ENCODE measurements around the gene RARA.
"Not testable (repeated sequence)": the region's sequence is repeated elsewhere in the genome, so short reads cannot be mapped to it uniquely, and the experiment has no call there.

Gene RARA

DNA sequence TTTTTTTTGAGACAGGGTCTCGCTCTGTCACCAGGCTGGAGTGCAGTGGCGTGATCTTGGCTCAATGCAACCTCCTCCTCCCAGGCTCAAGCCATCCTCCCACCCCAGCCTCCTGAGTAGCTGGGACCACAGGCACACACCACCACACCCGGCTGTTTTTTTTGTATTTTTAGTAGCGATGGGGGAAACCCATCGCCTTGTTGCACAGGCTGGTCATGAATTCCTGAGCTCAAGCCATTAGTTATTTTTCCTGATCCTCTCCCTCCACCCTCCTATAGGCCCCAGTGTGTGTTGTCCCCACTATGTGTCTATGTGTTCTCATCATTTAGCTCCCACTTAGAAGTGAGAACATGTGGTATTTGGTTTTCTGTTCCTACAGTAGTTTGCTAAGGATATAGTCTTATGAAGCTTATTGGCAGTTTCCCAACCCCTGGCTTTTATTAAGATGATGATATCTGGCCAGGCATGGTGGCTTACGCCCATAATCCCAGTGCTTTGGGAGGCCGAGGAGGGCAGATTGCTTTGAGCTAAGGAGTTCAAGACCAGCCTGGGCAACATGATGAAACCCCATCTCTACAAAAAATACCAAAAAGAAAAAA lies 9.7 kb upstream of the RARA start:
- not testable (repeated sequence) for DNase-seq

DNA sequence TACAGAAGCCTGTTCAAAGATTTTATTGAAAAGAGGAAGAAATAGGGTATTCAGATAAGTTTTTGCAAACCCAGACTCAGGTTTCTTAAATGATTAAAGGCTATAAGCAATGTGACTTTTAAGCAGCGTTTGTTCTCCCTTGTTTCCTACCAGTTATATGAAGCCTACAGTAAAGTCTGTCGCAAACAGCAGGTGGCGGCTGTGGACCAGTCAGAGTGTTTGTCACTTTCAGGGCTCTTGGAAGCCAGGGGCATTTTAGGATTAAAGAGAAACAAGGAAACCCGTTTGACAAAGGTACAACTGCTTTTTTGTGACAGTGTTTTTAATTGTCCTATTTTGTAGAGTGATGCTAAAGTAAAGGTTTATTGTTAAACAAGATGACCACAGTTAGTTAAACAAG lies 7.7 kb upstream of the RARA start:
- no peak for DNase-seq

GRCh38 chr17:40303009-40303657 lies 5.8 kb upstream of the RARA start:
- no peak for DNase-seq

DNA sequence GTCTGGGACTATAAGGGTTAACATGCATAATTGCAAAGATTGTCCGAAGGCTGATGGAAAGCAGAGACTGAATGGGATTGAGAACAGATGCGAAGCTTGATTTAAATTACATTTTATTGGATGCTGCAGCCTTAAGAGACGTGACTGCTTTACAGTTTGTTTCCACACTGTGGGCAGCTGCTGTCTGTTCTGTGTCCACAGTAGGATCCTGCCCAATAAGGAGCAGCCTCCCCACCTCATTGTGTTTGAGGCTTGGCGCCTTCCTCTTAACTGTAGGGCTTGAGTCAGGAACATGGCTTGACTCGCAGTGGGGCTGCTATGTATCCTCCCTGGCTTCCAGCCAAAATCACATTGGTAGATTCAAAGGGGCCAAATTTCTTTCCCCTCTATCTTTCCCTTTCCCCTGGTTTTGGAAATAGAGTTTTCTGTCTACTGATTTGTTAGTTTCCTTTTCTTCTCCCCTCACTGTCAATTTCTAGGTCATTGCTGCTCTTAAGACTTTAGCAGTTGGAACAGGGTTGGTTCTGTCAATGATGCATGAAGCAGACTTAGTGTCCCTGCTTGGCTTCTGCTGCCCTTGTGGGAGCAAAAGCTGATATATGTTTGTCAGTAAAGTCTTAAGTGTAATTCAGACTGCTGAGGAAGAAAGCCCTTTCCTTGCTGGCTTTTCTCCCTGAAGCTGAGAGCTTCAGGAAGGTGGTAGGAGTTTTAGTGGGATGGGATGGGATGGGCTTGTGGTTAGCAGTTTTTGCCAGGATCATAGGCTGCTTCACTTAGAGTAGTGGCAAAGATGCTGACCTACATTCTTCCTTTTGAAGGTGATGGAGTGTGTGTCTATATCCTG lies 5.0 kb upstream of the RARA start:
- DNase-seq = no peak

DNA sequence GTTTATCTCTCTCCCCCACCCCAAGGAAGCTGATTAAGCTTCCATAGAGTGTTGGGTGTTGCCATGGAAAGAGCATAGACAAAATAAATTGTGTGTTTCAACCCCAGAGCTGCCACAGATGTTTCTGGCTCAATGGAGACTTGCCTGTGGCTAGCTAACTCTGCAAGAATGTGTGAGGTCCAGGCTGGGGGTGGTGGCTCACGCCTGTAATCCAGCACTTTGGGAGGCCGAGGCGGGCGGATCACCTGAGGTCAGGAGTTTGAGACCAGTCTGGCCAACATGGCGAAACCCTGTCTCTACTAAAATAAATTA lies 4.5 kb upstream of the RARA start:
- DNase-seq = not testable (repeated sequence)

GRCh38 chr17:40304866-40305265 lies 4.1 kb upstream of the RARA start:
- not testable (repeated sequence) for DNase-seq

DNA sequence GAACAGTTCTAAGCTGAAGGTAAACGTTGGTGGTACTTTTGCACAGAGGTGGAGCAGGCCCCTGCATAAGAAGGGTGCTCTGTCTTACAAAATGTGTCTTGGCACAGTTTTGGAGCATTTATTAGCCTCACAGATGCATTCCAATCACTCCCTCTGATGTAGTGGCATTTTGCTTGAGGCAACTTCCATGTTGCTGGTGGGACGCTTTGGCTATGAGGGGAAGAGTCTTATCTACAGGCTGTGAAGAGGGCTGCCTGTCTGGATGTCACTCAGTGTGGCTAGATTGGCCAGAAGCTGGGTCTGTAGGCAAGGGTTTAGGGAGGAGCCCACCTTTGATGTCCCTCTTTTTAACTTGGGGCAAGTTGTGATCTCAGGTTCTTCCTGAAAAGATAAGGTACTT lies 2.6 kb upstream of the RARA start:
- DNase-seq = no peak

- no peak for DNase-seq
Observed at GRCh38 chr17:40307001-40307730, 1.8 kb upstream of the RARA start.

- DNase-seq = no peak
Observed at GRCh38 chr17:40307740-40308239, 1.2 kb upstream of the RARA start.

- no peak for DNase-seq
Observed at GRCh38 chr17:40309949-40310510, 1.1 kb downstream of the RARA start.

- DNase-seq = no peak
Observed at GRCh38 chr17:40310882-40311391, 2.0 kb downstream of the RARA start.

DNA sequence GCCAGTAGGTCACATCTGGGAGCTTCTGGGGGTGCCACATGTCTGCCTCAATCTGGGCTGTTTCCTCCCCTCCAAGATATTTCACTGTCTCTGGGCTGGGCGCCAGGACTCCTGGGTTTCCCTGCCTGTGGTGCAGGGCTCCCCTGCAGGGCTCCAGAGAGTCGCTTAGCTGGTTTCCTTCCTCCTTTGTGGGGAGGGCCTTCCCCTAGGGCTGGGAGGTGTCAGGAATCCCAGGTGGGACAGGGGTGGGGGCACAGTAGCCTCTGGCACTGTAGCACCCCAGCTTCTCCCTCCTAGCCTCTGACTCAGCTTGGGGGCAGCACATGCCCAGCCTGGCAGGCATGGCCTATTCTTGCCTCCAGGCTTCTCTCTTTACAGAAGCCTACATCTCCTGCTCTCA lies 2.6 kb downstream of the RARA start:
- no peak for DNase-seq

DNA sequence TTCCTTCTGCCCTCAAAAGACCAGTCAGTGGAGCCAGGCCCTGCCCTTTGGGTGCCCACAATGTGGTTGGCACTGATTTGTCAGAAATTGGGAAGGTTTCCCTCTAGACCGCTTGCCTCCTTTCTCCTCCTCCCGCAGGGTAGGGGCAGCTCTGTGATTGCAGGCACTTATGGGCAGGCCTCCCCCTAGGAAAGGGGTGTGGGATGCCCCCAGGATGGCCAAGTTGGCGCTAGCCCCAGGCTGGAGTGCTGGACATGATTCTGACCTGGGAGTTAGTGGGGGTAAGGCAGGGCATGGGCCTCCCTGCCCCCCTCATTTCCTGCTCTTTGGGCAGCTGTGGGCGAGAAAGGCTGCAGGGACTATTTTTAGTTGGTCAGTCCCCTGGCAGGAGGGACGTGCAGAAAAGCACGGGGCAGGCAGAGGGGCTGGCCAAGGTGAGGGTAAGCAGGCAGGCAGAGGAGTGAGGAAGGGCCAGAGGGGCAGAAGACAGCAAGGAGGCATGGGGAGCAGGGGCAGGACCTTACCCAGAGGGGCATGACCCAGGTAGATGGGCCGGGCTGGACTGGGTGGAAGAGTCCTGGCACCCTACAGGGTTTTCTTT lies 3.3 kb downstream of the RARA start:
- DNase-seq = no peak

DNA sequence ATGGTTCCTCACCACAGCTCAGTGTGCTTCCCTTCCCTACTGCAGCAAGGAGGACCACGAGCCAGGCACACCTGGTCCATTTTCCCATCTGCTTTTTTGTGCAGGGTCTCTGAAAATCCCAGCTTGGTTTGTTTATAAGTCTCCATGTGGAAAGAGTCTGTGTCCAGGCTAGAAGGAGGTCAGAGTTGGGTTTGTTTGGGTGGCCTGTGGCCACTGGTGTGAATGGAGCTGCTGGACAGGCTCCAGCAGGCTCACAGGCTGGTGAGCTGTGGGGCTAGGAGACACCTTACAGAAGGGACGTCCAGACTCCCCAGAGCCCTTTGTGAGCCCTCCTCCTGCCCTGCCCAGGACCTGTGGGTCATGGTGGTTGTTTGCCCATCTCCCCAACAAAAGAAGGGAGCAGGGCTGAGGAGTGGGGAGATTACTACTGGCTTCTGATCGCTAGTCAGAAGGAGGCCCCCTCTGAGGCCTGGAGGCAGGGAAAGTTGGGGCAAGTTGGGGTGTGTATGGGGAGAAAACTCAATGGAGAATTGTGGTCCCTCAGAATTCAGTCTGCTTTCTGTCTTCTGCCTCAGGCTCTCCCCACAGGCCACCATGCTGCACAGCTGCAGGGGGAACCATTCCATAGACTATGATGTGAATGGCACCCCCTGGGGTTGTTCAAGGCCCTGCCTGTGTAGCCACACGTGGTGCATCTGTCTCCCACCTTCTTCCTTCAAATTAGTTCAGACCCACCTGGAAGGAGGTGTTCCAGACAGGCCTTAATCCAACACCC lies 4.1 kb downstream of the RARA start:
- DNase-seq = no peak

GRCh38 chr17:40313668-40314583 lies 4.9 kb downstream of the RARA start:
- no peak for DNase-seq

DNA sequence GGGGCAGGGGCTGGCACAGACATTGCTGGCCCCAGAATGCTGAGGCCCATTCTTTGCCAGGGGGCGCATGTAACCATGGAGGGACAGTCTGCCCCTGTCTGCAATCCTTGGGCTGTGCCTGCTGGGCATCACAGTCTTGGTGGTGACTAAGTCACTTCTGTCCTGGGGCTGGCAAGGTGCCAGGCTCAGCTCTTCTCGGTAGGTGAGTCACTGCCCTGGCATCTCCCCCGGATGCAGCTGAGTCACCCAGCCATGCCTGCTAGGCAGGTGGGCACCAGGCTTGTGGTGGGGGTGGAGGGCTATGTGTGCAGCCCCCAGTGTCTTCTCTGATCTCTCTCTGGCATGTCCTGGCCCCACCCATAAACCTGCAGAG lies 5.6 kb downstream of the RARA start:
- DNase-seq = peak; percentile 88

GRCh38 chr17:40315206-40315605 lies 6.2 kb downstream of the RARA start:
- no peak for DNase-seq

- DNase-seq = no peak
Observed at GRCh38 chr17:40315678-40316570, 6.9 kb downstream of the RARA start.

GRCh38 chr17:40316571-40317344 lies 7.8 kb downstream of the RARA start:
- DNase-seq = peak; percentile 8

Measured in activated CD4-positive, alpha-beta T cell treated with anti-CD3 and anti-CD28 coated beads for 1 hour (primary cell).